Fibroblast of pulmonary artery (primary cell): Measurements from ENCODE around the gene MRPS21.

ENCODE experiments used
- DNase-seq: peaks from one replicate; pipeline ENCODE4 v3.0.0-alpha.2; 2010; ENCODE audit warnings: low read depth
- H3K4me3 ChIP-seq: replicated peaks from 2 replicates; pipeline ENCODE4 v1.5.1; 2011; ENCODE audit warnings: low read depth, mild to moderate bottlenecking, control low read depth, low read length, moderate library complexity
- TF ChIP-seq, protein P1 (sequence below): IDR thresholded peaks from 2 replicates; pipeline ENCODE4 v1.5.1; 2011; ENCODE audit warnings: mild to moderate bottlenecking, control low read depth, low read length, inconsistent platforms; ENCODE audit errors: missing control alignments

The MRPS21 gene

DNA sequence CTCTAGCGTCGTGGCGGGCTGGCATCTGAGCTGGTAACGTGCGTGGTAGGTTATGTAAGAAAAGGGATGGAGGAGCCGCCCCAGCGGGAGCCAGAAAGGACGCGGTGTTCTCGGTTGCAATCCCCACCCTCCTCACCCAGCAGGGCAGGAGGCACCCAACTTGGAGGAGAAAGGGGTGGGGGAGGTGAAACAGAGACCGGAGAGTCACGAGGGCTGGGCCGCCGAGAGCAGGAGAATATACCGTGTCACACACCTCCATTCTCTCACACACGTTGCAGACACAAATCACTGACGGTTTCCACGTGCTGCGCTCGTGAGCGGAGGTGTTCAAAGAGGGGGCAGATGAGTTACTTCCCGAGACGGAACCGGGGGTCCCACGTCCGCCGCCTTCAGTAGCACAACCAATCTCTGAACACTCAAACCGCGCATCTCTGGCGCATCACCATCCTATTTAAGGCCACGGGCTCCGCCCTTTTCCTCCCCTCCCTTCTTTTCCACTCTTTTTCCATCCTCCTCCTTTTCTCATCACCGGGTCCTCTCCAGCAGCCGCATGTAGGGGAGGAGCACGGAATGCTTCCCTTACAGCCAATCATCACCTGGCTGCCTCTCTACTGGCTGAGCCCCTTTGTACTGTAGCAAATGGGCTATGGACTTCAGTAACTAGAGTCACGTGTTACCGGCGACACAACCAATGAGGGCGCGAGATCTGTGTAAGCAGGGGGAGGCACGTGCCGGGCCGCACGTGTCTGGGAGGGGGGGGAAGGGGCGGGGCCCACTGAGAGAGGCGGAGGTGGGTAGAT, 11.7 kb upstream of the MRPS21 start, which contains the start of gene CIART:
Gene CIART, plus strand, starts transcription at position 797 of the 800 bp plus-strand sequence. CDS start 714 bp downstream, outside the sequence.
- peak; percentile 99 for DNase-seq
- H3K4me3 ChIP-seq: peak within 1 kb of the TSS; percentile 60
- TF ChIP-seq, protein P1, sequence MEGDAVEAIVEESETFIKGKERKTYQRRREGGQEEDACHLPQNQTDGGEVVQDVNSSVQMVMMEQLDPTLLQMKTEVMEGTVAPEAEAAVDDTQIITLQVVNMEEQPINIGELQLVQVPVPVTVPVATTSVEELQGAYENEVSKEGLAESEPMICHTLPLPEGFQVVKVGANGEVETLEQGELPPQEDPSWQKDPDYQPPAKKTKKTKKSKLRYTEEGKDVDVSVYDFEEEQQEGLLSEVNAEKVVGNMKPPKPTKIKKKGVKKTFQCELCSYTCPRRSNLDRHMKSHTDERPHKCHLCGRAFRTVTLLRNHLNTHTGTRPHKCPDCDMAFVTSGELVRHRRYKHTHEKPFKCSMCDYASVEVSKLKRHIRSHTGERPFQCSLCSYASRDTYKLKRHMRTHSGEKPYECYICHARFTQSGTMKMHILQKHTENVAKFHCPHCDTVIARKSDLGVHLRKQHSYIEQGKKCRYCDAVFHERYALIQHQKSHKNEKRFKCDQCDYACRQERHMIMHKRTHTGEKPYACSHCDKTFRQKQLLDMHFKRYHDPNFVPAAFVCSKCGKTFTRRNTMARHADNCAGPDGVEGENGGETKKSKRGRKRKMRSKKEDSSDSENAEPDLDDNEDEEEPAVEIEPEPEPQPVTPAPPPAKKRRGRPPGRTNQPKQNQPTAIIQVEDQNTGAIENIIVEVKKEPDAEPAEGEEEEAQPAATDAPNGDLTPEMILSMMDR: no peak

GRCh38 chr1:150282558-150282958, 11.1 kb upstream of the MRPS21 start:
- TF ChIP-seq, protein P1: no peak
- H3K4me3 ChIP-seq: peak overlapping the region; percentile 60
- no peak for DNase-seq

GRCh38 chr1:150283260-150283659, 10.4 kb upstream of the MRPS21 start:
- peak overlapping the region; percentile 60 for H3K4me3 ChIP-seq
- no peak for DNase-seq
- TF ChIP-seq, protein P1: no peak

DNA sequence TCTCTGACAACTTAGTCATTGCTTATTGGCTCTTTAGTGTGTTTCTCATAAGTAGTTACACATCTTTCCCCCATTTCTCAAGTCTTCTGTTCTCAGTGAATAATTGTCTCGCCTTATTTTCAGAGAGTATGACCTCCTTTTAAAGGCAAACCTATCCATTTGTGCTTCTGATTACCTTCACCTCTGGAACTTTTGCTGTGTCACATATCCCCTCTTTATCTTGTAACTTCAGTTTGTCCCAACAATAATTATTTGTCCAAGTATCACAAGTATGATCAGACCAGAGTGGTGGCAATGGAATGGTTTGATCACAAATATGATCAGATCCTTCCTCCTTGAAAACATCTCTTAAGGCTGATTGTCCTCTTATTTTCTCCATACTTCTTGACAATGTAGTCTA, 5.3 kb upstream of the MRPS21 start:
- TF ChIP-seq, protein P1: no peak
- no peak overlapping the region for H3K4me3 ChIP-seq
- DNase-seq: no peak

DNA sequence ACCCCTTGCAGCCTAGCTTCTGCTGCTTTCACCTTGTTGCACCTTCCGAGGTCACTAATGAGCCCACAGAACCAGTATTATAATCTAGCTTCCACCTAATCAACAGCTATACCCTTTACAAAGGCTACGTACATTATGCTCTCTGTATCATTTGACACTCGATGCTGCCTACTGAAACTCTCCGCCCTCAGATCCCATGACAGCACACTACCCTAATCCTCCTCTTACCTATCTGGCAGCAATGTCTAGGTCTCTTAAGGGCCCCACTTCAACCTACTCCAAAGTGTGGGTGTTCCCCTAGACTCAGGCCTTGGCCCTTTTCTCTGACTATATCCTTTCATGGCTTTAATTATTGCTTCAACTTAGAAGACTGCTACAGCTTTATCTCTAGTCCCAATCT, 4.8 kb upstream of the MRPS21 start:
- no peak overlapping the region for H3K4me3 ChIP-seq
- no peak for DNase-seq
- TF ChIP-seq, protein P1: no peak

- no peak overlapping the region for H3K4me3 ChIP-seq
- no peak for DNase-seq
- TF ChIP-seq, protein P1: no peak
These were observed 1.8 kb downstream of the MRPS21 start for GRCh38 chr1:150295476-150295875.

- DNase-seq: no peak
- TF ChIP-seq, protein P1: no peak
- H3K4me3 ChIP-seq: no peak overlapping the region
These were observed 6.1 kb downstream of the MRPS21 start for GRCh38 chr1:150299716-150300115.
